H1 (cell line): ENCODE results near the gene RNASE7. TPM values are rescaled to one million over a fixed set of nuclear protein-coding genes. Genes with fewer than 3 reads are reported as not detected.

ENCODE experiments used
- CTCF ChIA-PET: fragments of 300-600 bp; sonication (Branson Sonifier 250); formaldehyde crosslinking; loops from one replicate; lab custom pipeline; 2021; ENCODE audit not compliant: partially characterized antibody; lab: Charles Lee
- POLR2A ChIA-PET: fragments of 300-600 bp; sonication (Branson Sonifier 250); formaldehyde crosslinking; loops from one replicate; lab custom pipeline; 2021; ENCODE audit warnings: inconsistent platforms; ENCODE audit not compliant: partially characterized antibody; lab: Charles Lee
- DNase-seq, 2 experiments: peaks; one replicate each; pipeline versions ENCODE4 v3.0.0 to v3.0.0-alpha.2; 2010 to 2022; ENCODE audit warnings: low spot score in 2 of 2, low read depth in 1 of 2, mixed read lengths in 1 of 2
- FAIRE-seq: peaks from 2 replicates; lab custom pipeline; 2011; peaks lifted over from hg19 to GRCh38; lab: Jason Lieb, UNC
- H2AFZ ChIP-seq: 2 replicates; pipeline ENCODE4 v1.8.1; 2012; ENCODE audit warnings: low read length, inconsistent platforms
- H2AK5ac ChIP-seq: 2 replicates; pipeline ENCODE4 v1.6.1; 2013; ENCODE audit warnings: low read depth, low read length
- H2BK120ac ChIP-seq: replicated peaks from 2 replicates; pipeline ENCODE3; 2013; ENCODE audit warnings: low read depth, low read length, inconsistent platforms
- H2BK12ac ChIP-seq: 2 replicates; pipeline ENCODE4 v1.6.1; 2013; ENCODE audit warnings: low read depth, low read length
- H2BK15ac ChIP-seq: 2 replicates; pipeline ENCODE4 v1.6.1; 2013; ENCODE audit warnings: low read length
- H2BK20ac ChIP-seq: 2 replicates; pipeline ENCODE4 v1.6.1; 2013; ENCODE audit warnings: low read length
- H2BK5ac ChIP-seq: 2 replicates; pipeline ENCODE4 v1.6.1; 2013; ENCODE audit warnings: low read depth, low read length
- H3K14ac ChIP-seq: 2 replicates; pipeline ENCODE4 v1.6.1; 2013; ENCODE audit warnings: inconsistent platforms; ENCODE audit not compliant: insufficient read length
- H3K18ac ChIP-seq: 2 replicates; pipeline ENCODE4 v1.6.1; 2013; ENCODE audit warnings: low read length; ENCODE audit errors: extremely low read depth
- H3K23ac ChIP-seq: 2 replicates; pipeline ENCODE4 v1.6.1; 2013; ENCODE audit warnings: inconsistent platforms; ENCODE audit not compliant: insufficient read length
- H3K23me2 ChIP-seq: 2 replicates; pipeline ENCODE4 v1.6.1; 2013; ENCODE audit warnings: low read depth, low read length
- H3K27ac ChIP-seq: 2 replicates; pipeline ENCODE4 v1.6.1; 2011; ENCODE audit warnings: low read depth, low read length, inconsistent platforms
- H3K27me3 ChIP-seq, 4 experiments: replicated peaks in 1 of 4; 1 replicate in 1 of 4; 2 replicates in 3 of 4; pipeline versions ENCODE4 v1.6.1 to v1.8.1; 2011 to 2013; ENCODE audit warnings: low read length in 3 of 4, mild to moderate bottlenecking in 3 of 4, inconsistent platforms in 2 of 4, mixed read lengths in 2 of 4, moderate library complexity in 1 of 4; ENCODE audit not compliant: control insufficient read depth in 3 of 4, insufficient read depth in 3 of 4; ENCODE audit errors: extremely low read depth in 1 of 4
- H3K36me3 ChIP-seq, 4 experiments: 2 replicates each; pipeline versions ENCODE4 v1.6.1 to v1.8.1; 2011 to 2013; ENCODE audit warnings: mild to moderate bottlenecking in 4 of 4, low read length in 3 of 4, moderate library complexity in 2 of 4, control low read depth in 1 of 4, inconsistent platforms in 1 of 4; ENCODE audit not compliant: insufficient read depth in 4 of 4, control insufficient read depth in 2 of 4
- H3K4ac ChIP-seq: replicated peaks from 2 replicates; pipeline ENCODE3; 2013; ENCODE audit warnings: low read length, low read depth, mixed read lengths, inconsistent platforms; ENCODE audit not compliant: insufficient read length
- H3K4me1 ChIP-seq, 4 experiments: replicated peaks in 1 of 4; 1 replicate in 1 of 4; 2 replicates in 3 of 4; pipeline versions ENCODE4 v1.6.1 to v1.8.1; 2011 to 2013; ENCODE audit warnings: low read length in 3 of 4, inconsistent platforms in 2 of 4, mixed read lengths in 1 of 4; ENCODE audit not compliant: insufficient read depth in 4 of 4, control insufficient read depth in 3 of 4
- H3K4me2 ChIP-seq, 2 experiments: 2 replicates each; pipeline versions ENCODE4 v1.6.1 to v1.8.1; 2011 to 2013; ENCODE audit warnings: low read depth in 2 of 2, low read length in 2 of 2, control low read depth in 1 of 2, inconsistent platforms in 1 of 2, mild to moderate bottlenecking in 1 of 2; ENCODE audit not compliant: insufficient read depth in 1 of 2
- H3K4me3 ChIP-seq, 4 experiments: fragments of 200-600, 300-600 bp in 1 of 4; sonication (generic), shearing (Covaris generic), sonication (Bioruptor Twin) in 1 of 4; 2 replicates each; pipeline versions ENCODE4 v1.5.1 to v1.8.1; 2011 to 2016; ENCODE audit warnings: low read length in 4 of 4, low read depth in 3 of 4, control low read depth in 2 of 4, inconsistent platforms in 2 of 4, mild to moderate bottlenecking in 2 of 4, mixed read lengths in 1 of 4, moderate library complexity in 1 of 4; ENCODE audit not compliant: insufficient read depth in 2 of 4; ENCODE audit errors: extremely low read depth in 1 of 4
- H3K56ac ChIP-seq: replicated peaks from 2 replicates; pipeline ENCODE3; 2013; ENCODE audit warnings: low read depth, mild to moderate bottlenecking, mixed read lengths, low read length, inconsistent platforms; ENCODE audit not compliant: insufficient read length
- H3K79me1 ChIP-seq: 2 replicates; pipeline ENCODE4 v1.6.1; 2013; ENCODE audit warnings: low read depth, low read length, control low read depth
- H3K79me2 ChIP-seq, 2 experiments: 2 replicates each; pipeline versions ENCODE4 v1.6.1 to v1.8.1; 2012 to 2013; ENCODE audit warnings: low read length in 2 of 2, mild to moderate bottlenecking in 2 of 2, inconsistent platforms in 1 of 2; ENCODE audit not compliant: insufficient read depth in 2 of 2, control insufficient read depth in 1 of 2
- H3K9ac ChIP-seq, 4 experiments: replicated peaks in 1 of 4; 1 replicate in 1 of 4; 2 replicates in 3 of 4; pipeline versions ENCODE4 v1.6.1 to v1.8.1; 2011 to 2013; ENCODE audit warnings: low read depth in 3 of 4, low read length in 3 of 4, control low read depth in 2 of 4, mild to moderate bottlenecking in 2 of 4, moderate library complexity in 2 of 4, inconsistent platforms in 1 of 4; ENCODE audit errors: extremely low read depth in 1 of 4
- H3K9me3 ChIP-seq, 2 experiments: 2 replicates each; pipeline versions ENCODE4 v1.6.1 to v1.8.1; 2012 to 2013; ENCODE audit warnings: mild to moderate bottlenecking in 2 of 2, moderate library complexity in 2 of 2, control low read depth in 1 of 2, inconsistent platforms in 1 of 2, low read depth in 1 of 2, low read length in 1 of 2, mixed read lengths in 1 of 2; ENCODE audit not compliant: insufficient read depth in 2 of 2
- H4K20me1 ChIP-seq, 2 experiments: replicated peaks in 1 of 2; 2 replicates each; pipeline versions ENCODE3 to v1.8.1; 2011 to 2013; ENCODE audit warnings: inconsistent platforms in 2 of 2, low read length in 2 of 2, mild to moderate bottlenecking in 1 of 2; ENCODE audit not compliant: insufficient read depth in 2 of 2, control insufficient read depth in 1 of 2
- H4K5ac ChIP-seq: 2 replicates; pipeline ENCODE4 v1.6.1; 2013; ENCODE audit warnings: low read length, low read depth, mixed read lengths, inconsistent platforms; ENCODE audit not compliant: insufficient read length
- H4K8ac ChIP-seq: 2 replicates; pipeline ENCODE4 v1.8.0; 2013; ENCODE audit warnings: mild to moderate bottlenecking, moderate library complexity, low read length, inconsistent platforms; ENCODE audit not compliant: insufficient read depth; ENCODE audit errors: extremely low read depth
- H4K91ac ChIP-seq: replicated peaks from 2 replicates; pipeline ENCODE3; 2013; ENCODE audit warnings: low read length, mixed read lengths, inconsistent platforms; ENCODE audit not compliant: insufficient read length
- ATF3 ChIP-seq: IDR thresholded peaks from 2 replicates; pipeline ENCODE4 v1.6.1; 2011; ENCODE audit warnings: low read depth, mild to moderate bottlenecking, low read length; ENCODE audit not compliant: insufficient read depth
- PHF8 ChIP-seq: fragments of 200-600 bp; sonication (generic); conservative IDR thresholded peaks from 2 replicates; pipeline ENCODE4 v1.7.1; 2012; ENCODE audit warnings: low read depth, mild to moderate bottlenecking, inconsistent platforms, low read length, moderate library complexity
- RBBP5 ChIP-seq: IDR thresholded peaks from 2 replicates; pipeline ENCODE4 v1.7.1; 2012; ENCODE audit warnings: low read depth, mild to moderate bottlenecking, inconsistent platforms, low read length, moderate library complexity, borderline replicate concordance
- SIN3A ChIP-seq, 2 experiments: IDR thresholded peaks in 1 of 2; conservative IDR thresholded peaks in 1 of 2; 2 replicates each; pipeline ENCODE4 v1.6.1; 2011 to 2012; ENCODE audit warnings: low read length in 2 of 2, improper control_type of control experiment in 1 of 2, low read depth in 1 of 2, mild to moderate bottlenecking in 1 of 2
- TAF7 ChIP-seq: optimal IDR thresholded peaks from 2 replicates; pipeline ENCODE3; 2011; ENCODE audit warnings: low read depth, mild to moderate bottlenecking, inconsistent platforms, low read length, moderate library complexity, borderline replicate concordance
- WGBS, 2 experiments: shearing (Covaris generic) in 1 of 2; methylation state at CpG; one replicate each; pipeline versions ENCODE4 v1.1.6 to v1.1.7; 2013 to 2015; ENCODE audit warnings: low lambda C conversion rate in 2 of 2, mixed read lengths in 2 of 2, inconsistent platforms in 1 of 2, low coverage in 1 of 2, missing lambda C conversion rate in 1 of 2; ENCODE audit not compliant: insufficient replicate concordance in 2 of 2, insufficient coverage in 1 of 2, insufficient read length in 1 of 2; ENCODE audit errors: extremely low coverage in 1 of 2, missing lambda C conversion rate in 1 of 2; 5-methylcytosine and 5-hydroxymethylcytosine counted together
- polyA plus RNA-seq, 7 experiments: library from polyadenylated mRNA; depleted of rRNA in 3 of 7; stranded (reverse) in 5 of 7; unstranded in 2 of 7; fragments of >200 nt in 5 of 7; fragments of 200-250 nt in 2 of 7; gene quantifications; 1 replicate in 5 of 7; 2 replicates in 1 of 7; 4 replicates in 1 of 7; pipeline versions ENCODE4 v1.2.1 to v1.2.3, GENCODE V29; 2011 to 2013; ENCODE audit warnings: missing spikeins in 2 of 7, mixed read lengths in 2 of 7
- total RNA-seq: library from RNA; stranded (reverse); fragmentation: NEBNext Ultra II Directional; extraction: Animal tissue kit (Norgen Biotek cat#: 25700); gene quantifications from 2 replicates; pipeline ENCODE4 v1.2.1, GENCODE V29; 2021

RNASE7 gene
- total and polyA plus RNA-seq, 2 of the 8 experiments (the other 6 are each of a cell fraction or from before 2014, with no cell fraction given), result not detected

DNA sequence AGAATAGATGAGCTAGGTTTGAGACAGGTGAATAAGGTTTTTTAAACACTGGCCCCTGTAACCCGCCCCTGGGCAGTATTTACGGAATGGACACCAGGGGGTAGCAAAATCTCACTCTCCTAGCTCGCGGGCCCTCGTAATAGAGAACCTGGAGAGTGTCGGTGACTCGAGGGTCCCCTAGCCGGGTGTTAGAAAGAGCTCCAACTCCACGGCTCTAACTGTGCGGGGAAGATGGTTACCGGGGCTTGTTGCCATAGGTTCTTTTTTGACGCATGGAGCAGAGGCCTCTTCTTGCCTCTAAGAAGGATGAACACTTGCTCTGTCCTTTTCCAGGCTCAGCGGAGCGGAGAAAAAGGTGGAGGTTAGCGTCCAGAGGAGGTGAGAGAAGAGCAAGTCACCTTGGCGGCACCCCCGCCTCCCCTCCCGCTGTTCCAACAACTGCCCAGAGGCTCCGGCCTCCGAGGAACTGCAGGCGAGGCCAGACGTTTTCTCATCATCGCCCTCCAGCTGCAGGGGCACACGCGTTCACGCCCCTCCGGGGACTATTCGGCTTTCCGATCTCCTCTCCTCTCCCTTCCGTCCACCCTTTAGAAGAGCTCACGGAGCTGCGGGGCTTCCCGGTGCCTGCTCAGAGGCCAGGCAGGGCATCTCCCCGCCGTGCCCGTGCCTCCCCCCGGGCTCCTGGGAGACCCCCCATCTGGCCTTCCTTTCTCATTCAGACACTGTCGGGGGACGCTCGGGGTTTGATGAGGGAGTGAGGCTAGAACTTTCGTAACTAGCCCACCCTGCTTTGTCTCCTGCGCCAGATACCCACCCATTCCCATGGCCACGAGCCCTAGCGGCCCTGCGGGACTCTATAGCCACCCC, 26.6 kb downstream of the RNASE7 start:
- CTCF ChIA-PET, result interaction anchor here (0.6 to 5.3 kb wide), 26 partner anchors 12 to 494 kb away, joined by 3 to 102 read pairs (median 4); partner anchors contain the start of genes RNASE7, RNASE8, TMEM253 and ZNF219
- peak overlapping the region; percentile 52 to 98 (median 82) for H3K4me3 ChIP-seq
- no peak for FAIRE-seq
- no peak for TF ChIP-seq TAF7
- 0 out of 2 replicates have a peak, but pooled peaks have one; percentile 9 for TF ChIP-seq PHF8
- TF ChIP-seq ATF3, result no peak
- TF ChIP-seq RBBP5, result 0 out of 2 replicates have a peak, but pooled peaks have one; percentile 5
- peak in 1 of 2 experiments; percentile 20; a peak in 2 of 4 replicates for TF ChIP-seq SIN3A (conservative IDR thresholded peaks at IDR 0.05 in 1 of 2, IDR thresholded peaks at IDR 0.05 in 1 of 2; ENCODE audit: low read depth in 1 of 2, low read length in 2 of 2)

More for the DNA sequence above, 26.6 kb downstream of the RNASE7 start:
- H3K9me3 ChIP-seq, result no peaks in the 10 kb centered on the region
- peaks cover 0 to 4% (median 0%) of the 10 kb centered on the region in 4 experiments; a peak in 3 of 7 replicates for H3K27me3 ChIP-seq
- no peak overlapping the region for H3K27ac ChIP-seq
- H2BK12ac ChIP-seq, result peak overlapping the region; percentile 71; the same call in 1 of the 2 replicates
- peaks cover 25% of the 10 kb centered on the region; the same call in 1 of the 2 replicates for H3K23me2 ChIP-seq
- peaks cover 0 to 13% of the 10 kb centered on the region in 2 experiments; a peak in 2 of 4 replicates for H3K79me2 ChIP-seq
- H2BK15ac ChIP-seq, result no peak overlapping the region; the same call in 1 of the 2 replicates
- H2AFZ ChIP-seq, result peak overlapping the region; percentile 1; the same call in 1 of the 2 replicates
- peak overlapping the region; percentile 52 for H3K23ac ChIP-seq
- H3K36me3 ChIP-seq, result peaks cover 1 to 9% (median 4%) of the 10 kb centered on the region in 4 experiments; a peak in 5 of 8 replicates
- POLR2A ChIA-PET, result interaction anchor here (0.8 to 7.4 kb wide), 10 partner anchors 10 to 71 kb away, joined by 3 to 148 read pairs (median 6); partner anchors contain the start of genes RNASE8 and ZNF219
- peaks cover 0 to 2% of the 10 kb centered on the region in 2 experiments for H4K20me1 ChIP-seq
- peak overlapping the region; percentile 94 to 96 for H3K4me2 ChIP-seq
- DNase-seq, result peak in 1 of 2 experiments; percentile 67
- no peak overlapping the region for H2AK5ac ChIP-seq
- no peak overlapping the region for H3K4ac ChIP-seq
- no peak overlapping the region for H2BK20ac ChIP-seq
- H4K8ac ChIP-seq, result no peak overlapping the region
- H4K5ac ChIP-seq, result peak overlapping the region; percentile 54
- no peaks in the 10 kb centered on the region for H3K79me1 ChIP-seq
- peak overlapping the region; percentile 34 for H3K56ac ChIP-seq
- H3K18ac ChIP-seq, result peak overlapping the region; percentile 83
- peak overlapping the region; percentile 29 for H4K91ac ChIP-seq
- no peak overlapping the region for H2BK120ac ChIP-seq
- peak overlapping the region in 3 of 4 experiments; percentile 39 to 69 (median 66); a peak in 5 of 7 replicates for H3K9ac ChIP-seq
- H3K14ac ChIP-seq, result no peak overlapping the region
- no peak overlapping the region for H2BK5ac ChIP-seq
- 3% methylated on average over 39 of the region's 45 CpGs; no CpG with 5 or more reads in 1 of the 2 experiments for WGBS, 2 experiments
- H3K4me1 ChIP-seq, result peaks cover 3 to 14% (median 8%) of the 10 kb centered on the region in 4 experiments
